ENCODE results near the gene PHGDH.

DNA sequence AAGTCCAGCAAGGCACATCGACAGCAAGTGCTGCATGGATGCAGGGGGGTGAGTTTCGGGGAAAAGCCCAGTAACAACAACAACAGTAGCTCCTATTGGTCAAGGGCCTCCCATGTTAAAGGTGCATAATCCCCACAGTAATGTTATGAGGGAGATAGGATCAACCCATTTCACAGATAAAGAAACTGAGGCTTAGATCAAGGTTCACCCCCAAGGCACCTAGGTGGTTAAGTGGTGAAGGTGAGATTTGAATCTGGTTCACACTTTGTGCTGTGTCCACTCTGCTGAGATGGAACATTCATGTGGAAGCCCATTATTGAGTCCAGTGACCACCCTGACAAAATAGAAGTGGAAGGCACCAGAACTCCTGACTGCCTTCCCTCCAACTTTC lies 24.9 kb downstream of the PHGDH start:
- TF ChIP-seq POLR2AphosphoS5 (IDR thresholded peaks at IDR 0.05; ENCODE audit: low read depth, low read length) (no peak), REST (IDR thresholded peaks at IDR 0.05; ENCODE audit: insufficient read depth in 1 of 2, low read depth in 2 of 2, low read length in 2 of 2) (no peak), TAF1 (IDR thresholded peaks at IDR 0.05; ENCODE audit: borderline replicate concordance, insufficient read depth, low read length) (no peak), SIN3A (IDR thresholded peaks at IDR 0.05; ENCODE audit: borderline replicate concordance, insufficient read depth, low read length) (no peak)

Measured in PFSK-1 (cell line).